GM18858 (cell line): ENCODE data around the gene FOSL1.
A peak's percentile ranks its signal among the peaks of the same experiment; 100 is the strongest.

ENCODE experiments used
- ATAC-seq: cut with Tn5 transposase; IDR thresholded peaks from one replicate; pipeline ENCODE4 v1.9.1; 2021; ENCODE audit not compliant: unreplicated experiment

FOSL1 gene

DNA sequence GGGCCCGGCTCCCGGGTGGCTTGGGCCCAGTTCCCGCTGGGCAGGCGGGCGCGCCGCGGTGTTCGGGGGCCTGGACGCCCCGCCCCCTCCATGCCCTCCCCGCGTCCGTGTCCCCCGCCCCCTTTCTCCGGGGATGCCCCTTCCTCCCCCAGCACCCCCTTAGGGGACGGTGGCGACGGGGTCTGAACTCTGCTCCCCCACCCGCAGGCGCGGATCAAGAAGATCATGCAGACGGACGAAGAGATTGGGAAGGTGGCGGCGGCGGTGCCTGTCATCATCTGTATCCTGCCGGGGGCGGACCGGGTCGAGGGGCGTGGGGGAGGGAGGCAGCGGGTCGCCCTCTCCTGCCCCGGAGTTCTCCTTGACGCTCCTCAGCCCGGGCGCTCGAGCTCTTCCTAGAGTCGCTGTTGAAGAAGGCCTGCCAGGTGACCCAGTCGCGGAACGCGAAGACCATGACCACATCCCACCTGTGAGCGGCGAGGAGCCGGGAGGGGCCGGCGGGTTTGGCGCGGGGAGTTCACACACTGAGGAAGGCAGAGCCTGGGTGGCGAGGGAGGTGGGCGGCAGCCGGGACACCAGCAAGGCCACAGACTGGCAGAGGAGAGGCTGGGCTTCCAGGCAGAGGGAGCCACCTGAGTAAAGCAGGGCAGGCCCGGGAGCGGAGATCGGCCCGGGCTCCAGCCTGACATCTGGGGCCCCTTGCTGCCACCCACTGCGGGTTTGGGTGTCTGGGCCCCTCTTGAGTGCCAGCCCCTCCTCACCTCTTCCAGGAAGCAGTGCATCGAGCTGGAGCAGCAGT, 19.6 kb upstream of the FOSL1 start:
- ATAC-seq: no peak

DNA sequence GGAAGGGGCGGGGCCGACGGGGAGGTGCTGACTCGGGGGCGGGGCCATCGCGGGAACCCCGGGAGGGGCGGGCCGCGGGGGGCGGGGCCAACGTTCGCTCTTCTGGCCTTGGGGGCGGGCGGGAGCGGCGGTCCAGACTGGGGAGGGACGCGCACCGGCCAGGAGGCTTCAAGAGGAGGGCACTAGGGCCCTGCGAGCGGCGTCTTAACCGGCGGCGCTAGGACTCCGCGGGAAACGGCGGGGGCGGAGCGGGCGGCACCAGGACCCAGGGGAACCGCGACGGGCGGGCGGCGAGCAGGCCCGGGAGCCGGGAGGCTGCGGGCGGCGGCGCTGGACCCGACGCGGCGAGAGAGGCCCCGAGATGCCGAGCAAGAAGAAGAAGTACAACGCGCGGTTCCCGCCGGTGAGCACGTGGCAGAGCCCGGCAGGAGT, 19.0 kb upstream of the FOSL1 start, which contains the start of gene DRAP1:
TSS of gene DRAP1 (plus strand) at position 286 of the 432 bp plus-strand sequence. CDS start at position 362, 76 bp downstream.
- ATAC-seq: peak; percentile 71

- ATAC-seq: peak; percentile 31
Measured at GRCh38 chr11:65918211-65919140, 18.3 kb upstream of the FOSL1 start, which contains the start of gene C11orf68. C11orf68 (minus strand) TSS chr11:65919062; CDS start chr11:65919031, 31 bp downstream.

DNA sequence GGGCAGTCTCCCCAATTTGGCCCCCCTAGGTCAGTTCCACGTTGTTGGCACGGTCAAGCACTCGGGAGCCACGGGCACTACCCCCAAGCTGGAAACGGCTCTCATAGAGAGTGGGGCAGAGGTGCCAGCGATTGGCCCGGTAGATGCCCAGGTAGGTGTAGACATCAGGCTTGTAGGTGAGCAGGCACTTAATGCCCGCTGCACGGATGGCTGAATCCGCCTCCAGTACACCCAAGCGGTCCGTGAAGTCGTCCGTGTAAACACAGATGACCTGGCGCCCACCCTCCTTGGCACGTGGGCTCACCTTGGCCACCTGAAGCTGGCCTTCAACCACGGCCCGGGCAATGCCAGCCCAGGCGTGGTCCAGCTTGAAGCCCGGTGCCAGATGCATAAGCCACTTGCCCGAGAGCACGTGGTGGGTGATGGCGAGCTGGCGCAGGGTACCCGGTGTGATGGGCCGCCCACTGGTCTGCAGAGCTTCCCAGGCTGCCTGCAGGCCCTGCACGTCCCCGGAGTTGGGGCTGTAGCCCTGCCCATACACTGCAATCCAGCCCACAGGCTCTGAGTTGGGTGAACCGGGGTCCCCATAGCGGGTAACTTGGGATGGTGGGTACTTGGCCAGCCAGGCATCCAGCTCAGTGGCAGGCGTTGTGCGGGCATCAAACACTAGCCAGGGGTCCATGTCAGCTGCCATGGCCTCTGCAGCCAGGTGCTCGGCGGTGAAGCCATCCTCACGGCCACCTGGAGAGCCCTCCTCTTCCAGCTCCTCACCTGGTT, 17.4 kb upstream of the FOSL1 start:
- ATAC-seq: no peak

GRCh38 chr11:65917077-65917433, 16.9 kb upstream of the FOSL1 start:
- no peak for ATAC-seq

DNA sequence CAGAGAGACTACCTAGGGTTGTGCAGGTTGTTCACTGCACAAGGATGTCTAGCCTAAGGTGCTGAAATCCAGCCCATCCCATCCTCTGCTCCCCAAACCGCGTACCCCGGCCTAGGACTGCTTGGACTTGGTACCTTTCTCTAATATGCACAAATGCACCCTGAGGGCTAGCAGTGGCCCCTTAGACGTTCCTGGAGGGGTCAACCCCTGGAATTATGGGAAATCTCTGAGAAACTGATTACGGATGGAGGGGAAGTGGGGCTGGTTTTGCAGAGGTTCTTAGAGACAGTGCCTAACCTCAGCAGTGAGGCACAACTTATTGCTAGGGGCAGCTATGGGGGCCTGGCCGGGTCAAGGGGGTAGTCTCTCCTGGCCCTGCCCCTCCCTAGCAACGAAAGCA, 16.2 kb upstream of the FOSL1 start:
- ATAC-seq: no peak

- no peak for ATAC-seq
Measured at GRCh38 chr11:65915821-65916251, 15.6 kb upstream of the FOSL1 start.

- no peak for ATAC-seq
Measured at GRCh38 chr11:65915101-65915820, 15.1 kb upstream of the FOSL1 start.

DNA sequence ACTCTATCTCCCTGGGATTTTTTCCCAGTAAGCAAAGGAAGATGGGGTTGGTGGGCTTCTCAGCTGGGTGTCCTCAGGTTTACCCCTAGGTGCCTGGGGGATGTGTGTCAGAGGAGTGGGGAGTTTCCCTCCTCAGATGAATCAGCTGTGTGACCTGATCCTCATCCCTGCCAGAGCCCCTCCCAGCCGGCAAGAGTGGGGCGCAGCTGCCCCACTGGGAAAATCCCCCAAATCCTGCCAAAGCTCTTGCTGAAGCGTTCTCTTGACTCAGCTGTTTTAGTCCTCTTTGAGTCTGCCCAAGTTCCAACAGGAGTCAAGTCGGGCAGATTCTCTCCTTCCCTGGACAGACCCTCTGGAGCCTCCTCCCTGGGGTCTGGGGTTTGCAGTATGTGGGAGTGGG, 12.7 kb upstream of the FOSL1 start:
- no peak for ATAC-seq

DNA sequence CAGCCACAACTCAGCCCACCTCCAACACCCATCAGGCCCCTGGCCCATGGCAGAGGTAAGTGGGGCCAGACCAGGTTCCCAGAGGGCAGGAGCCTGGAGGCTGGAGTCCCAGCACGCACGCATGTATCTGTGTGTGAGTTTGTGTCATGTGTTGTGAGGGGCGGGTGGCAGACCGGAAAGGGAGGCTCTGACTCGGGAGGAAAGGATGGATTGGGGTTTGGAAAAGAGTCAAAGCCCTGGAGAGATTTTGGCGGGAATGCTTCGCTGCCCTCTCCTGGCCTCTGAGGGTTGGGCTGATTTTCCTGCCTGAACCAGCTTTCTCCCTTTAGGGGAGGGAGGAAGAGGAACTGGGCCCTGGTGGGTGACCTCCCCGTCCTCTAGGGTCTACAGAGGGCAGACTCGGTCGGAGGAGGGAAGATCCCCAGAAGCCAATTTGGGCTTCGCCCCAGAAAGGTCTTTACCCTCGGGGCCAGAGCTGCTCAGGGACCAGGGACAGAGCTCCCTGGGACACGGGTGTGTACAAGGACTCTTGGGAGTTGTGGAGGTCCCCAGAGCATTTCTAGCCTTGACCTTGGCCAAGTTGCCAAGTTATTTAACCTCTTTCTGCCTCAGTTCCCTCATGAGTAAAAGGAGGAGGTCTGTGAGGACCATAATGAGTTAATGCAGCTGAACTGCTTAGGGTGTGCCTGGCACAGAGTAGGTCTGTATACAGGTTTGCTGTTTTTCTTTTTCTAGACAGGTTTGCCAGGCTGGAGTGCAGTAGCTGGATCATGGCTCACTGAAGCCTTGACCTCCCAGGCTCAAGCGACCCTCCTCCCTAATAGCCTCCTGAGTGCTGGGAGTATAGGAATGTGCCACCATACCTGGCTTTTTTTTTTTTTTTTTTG, 11.7 kb upstream of the FOSL1 start:
- ATAC-seq: no peak

DNA sequence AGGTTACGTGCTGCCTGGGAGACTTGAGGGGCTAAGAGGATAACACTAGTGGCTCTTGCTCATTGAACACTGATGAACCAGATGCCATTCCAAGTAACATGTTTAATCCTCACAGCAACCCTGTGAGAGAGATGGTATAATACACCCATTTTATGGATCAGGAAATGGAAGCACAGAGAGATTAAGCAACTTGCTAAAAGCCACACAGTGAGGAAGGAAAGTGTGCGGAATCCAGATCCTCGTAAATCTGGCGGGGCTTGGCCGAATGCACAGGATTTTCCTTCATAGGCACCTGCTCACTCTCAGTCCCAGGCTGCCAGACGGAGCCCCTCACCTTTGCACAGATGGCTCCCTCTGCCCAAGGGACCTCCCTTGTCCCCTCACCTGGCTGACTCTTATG, 7.7 kb upstream of the FOSL1 start:
- ATAC-seq: no peak

DNA sequence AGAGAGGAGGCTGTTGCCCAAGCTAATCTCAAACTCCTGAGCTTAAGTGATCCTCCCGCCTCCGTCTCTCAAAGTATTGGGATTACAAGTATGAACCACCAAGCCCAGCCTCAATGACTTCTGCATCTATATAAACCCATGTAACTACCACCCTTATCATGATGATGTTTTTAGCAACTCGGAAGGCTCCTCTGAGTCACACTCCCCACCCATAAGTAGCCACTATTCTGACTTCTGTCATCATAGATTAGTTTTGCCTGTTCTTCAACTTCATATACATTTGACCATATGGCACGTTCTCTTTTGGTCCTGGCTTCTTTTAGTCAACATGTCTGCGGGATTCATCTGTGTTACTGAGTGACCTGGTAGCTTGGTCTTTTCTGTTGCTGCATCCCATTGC, 6.4 kb upstream of the FOSL1 start:
- ATAC-seq: no peak

- ATAC-seq: no peak
Measured at GRCh38 chr11:65903715-65904114, 3.5 kb upstream of the FOSL1 start.

- no peak for ATAC-seq
Measured at GRCh38 chr11:65903068-65903481, 2.9 kb upstream of the FOSL1 start.

DNA sequence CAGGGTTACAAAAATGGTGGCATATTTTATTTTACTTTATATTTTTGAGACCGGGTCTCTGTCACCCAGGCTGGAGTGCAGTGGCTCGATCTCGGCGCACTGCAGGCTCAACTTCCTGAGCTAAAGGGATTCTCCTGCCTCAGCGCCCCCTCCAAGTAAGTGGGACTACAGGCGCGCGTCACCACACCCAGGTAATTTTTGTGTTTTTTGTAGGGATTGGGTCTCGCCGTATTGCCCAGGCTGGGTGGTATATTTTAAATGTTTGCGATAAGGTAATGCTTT, 652 bp upstream of the FOSL1 start:
- no peak for ATAC-seq

- no peak for ATAC-seq
Measured at GRCh38 chr11:65899356-65900124, 648 bp downstream of the FOSL1 start.

- no peak for ATAC-seq
Measured at GRCh38 chr11:65898656-65899355, 1.4 kb downstream of the FOSL1 start.

DNA sequence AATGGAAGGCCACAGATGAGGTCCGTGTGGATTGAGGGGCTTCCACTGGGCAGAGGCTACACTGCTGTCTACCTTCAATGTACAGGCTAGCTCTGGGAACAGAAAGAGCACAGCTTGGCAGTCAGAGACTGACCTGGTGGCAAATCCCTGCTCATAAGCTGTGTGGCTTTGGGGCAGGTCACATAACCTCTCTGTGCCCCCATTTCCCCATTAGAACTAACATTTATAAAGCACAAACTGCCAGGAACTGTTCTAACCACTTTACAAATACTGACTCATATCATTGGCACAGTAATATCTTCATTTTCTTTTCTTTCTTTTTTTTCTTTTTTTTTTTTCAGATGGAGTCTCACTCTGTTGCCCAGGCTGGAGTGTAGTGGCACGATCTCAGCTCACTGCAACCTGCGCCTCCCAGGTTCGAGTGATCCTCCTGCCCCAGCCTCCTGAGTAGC, 3.1 kb downstream of the FOSL1 start:
- no peak for ATAC-seq
